ENCODE data around the gene ATOH8.

DNA sequence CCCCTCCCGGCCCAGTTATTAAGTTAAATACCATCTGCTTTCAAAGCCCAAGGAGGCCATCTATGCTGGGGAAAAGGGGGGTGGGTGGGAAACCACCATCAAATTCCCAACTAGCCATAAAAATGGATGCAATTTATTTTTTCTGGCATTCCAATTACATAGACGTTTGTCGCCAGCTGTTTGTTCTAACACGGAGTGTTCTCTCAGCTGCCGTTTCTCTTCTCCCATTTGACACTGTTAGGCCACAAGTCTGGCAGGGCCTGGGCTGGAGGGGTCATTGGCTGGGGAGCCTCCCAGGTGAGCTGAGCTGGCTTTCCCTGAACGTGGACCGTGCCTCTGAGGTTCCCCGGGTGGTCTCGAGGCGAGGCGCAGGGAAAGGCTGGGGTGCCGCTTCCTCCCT lies 16.6 kb downstream of the ATOH8 start:
- TF ChIP-seq CHD2 (IDR thresholded peaks at IDR 0.05; ENCODE audit: low read length, partially characterized antibody) (no peak), POLR2A (IDR thresholded peaks at IDR 0.05; ENCODE audit: low read length) (no peak), PHF8 (IDR thresholded peaks at IDR 0.05; ENCODE audit: borderline replicate concordance, low read depth) (no peak), EP300 (IDR thresholded peaks at IDR 0.05) (no peak), NFE2L2 (conservative IDR thresholded peaks at IDR 0.05; ENCODE audit: low read length) (no peak), JUNB (IDR thresholded peaks at IDR 0.05) (no peak), CEBPB (IDR thresholded peaks at IDR 0.05) (no peak), MAFK (IDR thresholded peaks at IDR 0.05; ENCODE audit: partially characterized antibody) (no peak), HDAC2 (IDR thresholded peaks at IDR 0.05) (no peak), RAD21 (conservative IDR thresholded peaks at IDR 0.05 in 1 of 2, IDR thresholded peaks at IDR 0.05 in 1 of 2) (no peak)
- TF ChIP-seq, protein P1, sequence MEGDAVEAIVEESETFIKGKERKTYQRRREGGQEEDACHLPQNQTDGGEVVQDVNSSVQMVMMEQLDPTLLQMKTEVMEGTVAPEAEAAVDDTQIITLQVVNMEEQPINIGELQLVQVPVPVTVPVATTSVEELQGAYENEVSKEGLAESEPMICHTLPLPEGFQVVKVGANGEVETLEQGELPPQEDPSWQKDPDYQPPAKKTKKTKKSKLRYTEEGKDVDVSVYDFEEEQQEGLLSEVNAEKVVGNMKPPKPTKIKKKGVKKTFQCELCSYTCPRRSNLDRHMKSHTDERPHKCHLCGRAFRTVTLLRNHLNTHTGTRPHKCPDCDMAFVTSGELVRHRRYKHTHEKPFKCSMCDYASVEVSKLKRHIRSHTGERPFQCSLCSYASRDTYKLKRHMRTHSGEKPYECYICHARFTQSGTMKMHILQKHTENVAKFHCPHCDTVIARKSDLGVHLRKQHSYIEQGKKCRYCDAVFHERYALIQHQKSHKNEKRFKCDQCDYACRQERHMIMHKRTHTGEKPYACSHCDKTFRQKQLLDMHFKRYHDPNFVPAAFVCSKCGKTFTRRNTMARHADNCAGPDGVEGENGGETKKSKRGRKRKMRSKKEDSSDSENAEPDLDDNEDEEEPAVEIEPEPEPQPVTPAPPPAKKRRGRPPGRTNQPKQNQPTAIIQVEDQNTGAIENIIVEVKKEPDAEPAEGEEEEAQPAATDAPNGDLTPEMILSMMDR (IDR thresholded peaks at IDR 0.05), result no peak
- TF ChIP-seq, protein P2, sequence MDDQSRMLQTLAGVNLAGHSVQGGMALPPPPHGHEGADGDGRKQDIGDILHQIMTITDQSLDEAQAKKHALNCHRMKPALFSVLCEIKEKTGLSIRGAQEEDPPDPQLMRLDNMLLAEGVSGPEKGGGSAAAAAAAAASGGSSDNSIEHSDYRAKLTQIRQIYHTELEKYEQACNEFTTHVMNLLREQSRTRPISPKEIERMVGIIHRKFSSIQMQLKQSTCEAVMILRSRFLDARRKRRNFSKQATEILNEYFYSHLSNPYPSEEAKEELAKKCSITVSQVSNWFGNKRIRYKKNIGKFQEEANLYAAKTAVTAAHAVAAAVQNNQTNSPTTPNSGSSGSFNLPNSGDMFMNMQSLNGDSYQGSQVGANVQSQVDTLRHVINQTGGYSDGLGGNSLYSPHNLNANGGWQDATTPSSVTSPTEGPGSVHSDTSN (IDR thresholded peaks at IDR 0.05), result no peak
- TF ChIP-seq, protein P3, sequence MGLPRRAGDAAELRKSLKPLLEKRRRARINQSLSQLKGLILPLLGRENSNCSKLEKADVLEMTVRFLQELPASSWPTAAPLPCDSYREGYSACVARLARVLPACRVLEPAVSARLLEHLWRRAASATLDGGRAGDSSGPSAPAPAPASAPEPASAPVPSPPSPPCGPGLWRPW (IDR thresholded peaks at IDR 0.05), result no peak
- TF ChIP-seq, protein P4, sequence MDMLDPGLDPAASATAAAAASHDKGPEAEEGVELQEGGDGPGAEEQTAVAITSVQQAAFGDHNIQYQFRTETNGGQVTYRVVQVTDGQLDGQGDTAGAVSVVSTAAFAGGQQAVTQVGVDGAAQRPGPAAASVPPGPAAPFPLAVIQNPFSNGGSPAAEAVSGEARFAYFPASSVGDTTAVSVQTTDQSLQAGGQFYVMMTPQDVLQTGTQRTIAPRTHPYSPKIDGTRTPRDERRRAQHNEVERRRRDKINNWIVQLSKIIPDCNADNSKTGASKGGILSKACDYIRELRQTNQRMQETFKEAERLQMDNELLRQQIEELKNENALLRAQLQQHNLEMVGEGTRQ (IDR thresholded peaks at IDR 0.05), result no peak

Data from A549 (cell line).